ENCODE results near the gene CD59.
A peak's percentile ranks its signal among the peaks of the same experiment; 100 is the strongest.

The CD59 gene

GRCh38 chr11:33725496-33725895 is 10.7 kb downstream of the CD59 start:
- H3K4me3 ChIP-seq (ENCODE audit: low read depth, low read length) = no peak overlapping the region
- H3K36me3 ChIP-seq (ENCODE audit: control insufficient read depth, insufficient read depth, low read length) = peaks cover 14% of the 10 kb centered on the region; the same call in 1 of the 2 replicates
- H3K27ac ChIP-seq (ENCODE audit: low read depth, low read length) = no peak overlapping the region
- no peaks in the 10 kb centered on the region for H3K9me3 ChIP-seq (ENCODE audit: control insufficient read depth, insufficient read depth, low read length)
- H3K9ac ChIP-seq (ENCODE audit: low read depth, low read length) = no peak overlapping the region
- no peaks in the 10 kb centered on the region for H3K27me3 ChIP-seq (ENCODE audit: control insufficient read depth, insufficient read depth, low read length)
- peaks cover 4% of the 10 kb centered on the region; the same call in 1 of the 2 replicates for H3K4me1 ChIP-seq (ENCODE audit: control insufficient read depth, insufficient read depth, low read length)

GRCh38 chr11:33724644-33725035 is 11.6 kb downstream of the CD59 start:
- Histone ChIP-seq H3K4me3 (ENCODE audit: low read depth, low read length) (no peak overlapping the region), H3K36me3 (ENCODE audit: control insufficient read depth, insufficient read depth, low read length) (peaks cover 21% of the 10 kb centered on the region), H3K27ac (ENCODE audit: low read depth, low read length) (no peak overlapping the region), H3K4me1 (ENCODE audit: control insufficient read depth, insufficient read depth, low read length) (peaks cover 4% of the 10 kb centered on the region; the same call in 1 of the 2 replicates), H3K9me3 (ENCODE audit: control insufficient read depth, insufficient read depth, low read length) (no peaks in the 10 kb centered on the region), H3K9ac (ENCODE audit: low read depth, low read length) (no peak overlapping the region), H3K27me3 (ENCODE audit: control insufficient read depth, insufficient read depth, low read length) (no peaks in the 10 kb centered on the region)

DNA sequence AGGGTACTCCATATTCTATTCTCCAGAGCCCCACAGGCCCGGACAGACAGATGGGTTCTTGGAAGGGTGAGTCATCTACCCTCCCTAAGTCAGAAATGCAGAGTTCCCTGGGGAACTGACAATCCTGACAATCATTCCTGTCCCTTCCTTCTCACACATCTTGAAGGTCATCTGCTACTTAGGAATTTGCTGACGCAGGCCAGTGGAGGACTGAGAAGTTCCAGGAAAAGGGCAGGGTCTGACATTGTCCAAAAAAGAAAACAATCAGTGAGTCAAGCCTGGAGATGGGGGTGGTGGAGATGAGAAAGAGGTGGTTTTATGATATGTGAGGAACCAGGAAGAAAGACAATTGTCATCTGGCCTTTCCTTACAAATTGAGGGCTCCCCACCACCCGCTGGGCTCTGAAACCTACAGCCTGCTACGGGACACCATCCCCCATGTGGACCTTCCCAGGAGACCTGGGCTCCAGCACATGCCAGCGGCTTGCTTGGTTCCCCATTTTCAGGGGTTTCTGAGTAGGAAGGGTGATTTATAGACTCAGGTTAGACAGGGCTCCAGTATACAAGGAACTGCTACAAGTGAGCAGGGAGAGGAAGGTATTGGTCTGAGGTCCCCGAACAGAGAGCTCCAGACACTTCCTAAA is 12.9 kb downstream of the CD59 start:
- peak overlapping the region; percentile 51 for H3K27ac ChIP-seq (ENCODE audit: low read depth, low read length)
- no peaks in the 10 kb centered on the region for H3K27me3 ChIP-seq (ENCODE audit: control insufficient read depth, insufficient read depth, low read length)
- H3K9me3 ChIP-seq (ENCODE audit: control insufficient read depth, insufficient read depth, low read length) = no peaks in the 10 kb centered on the region
- peaks cover 4% of the 10 kb centered on the region; the same call in 1 of the 2 replicates for H3K4me1 ChIP-seq (ENCODE audit: control insufficient read depth, insufficient read depth, low read length)
- H3K9ac ChIP-seq (ENCODE audit: low read depth, low read length) = no peak overlapping the region
- H3K4me3 ChIP-seq (ENCODE audit: low read depth, low read length) = no peak overlapping the region
- H3K36me3 ChIP-seq (ENCODE audit: control insufficient read depth, insufficient read depth, low read length) = peaks cover 23% of the 10 kb centered on the region

DNA sequence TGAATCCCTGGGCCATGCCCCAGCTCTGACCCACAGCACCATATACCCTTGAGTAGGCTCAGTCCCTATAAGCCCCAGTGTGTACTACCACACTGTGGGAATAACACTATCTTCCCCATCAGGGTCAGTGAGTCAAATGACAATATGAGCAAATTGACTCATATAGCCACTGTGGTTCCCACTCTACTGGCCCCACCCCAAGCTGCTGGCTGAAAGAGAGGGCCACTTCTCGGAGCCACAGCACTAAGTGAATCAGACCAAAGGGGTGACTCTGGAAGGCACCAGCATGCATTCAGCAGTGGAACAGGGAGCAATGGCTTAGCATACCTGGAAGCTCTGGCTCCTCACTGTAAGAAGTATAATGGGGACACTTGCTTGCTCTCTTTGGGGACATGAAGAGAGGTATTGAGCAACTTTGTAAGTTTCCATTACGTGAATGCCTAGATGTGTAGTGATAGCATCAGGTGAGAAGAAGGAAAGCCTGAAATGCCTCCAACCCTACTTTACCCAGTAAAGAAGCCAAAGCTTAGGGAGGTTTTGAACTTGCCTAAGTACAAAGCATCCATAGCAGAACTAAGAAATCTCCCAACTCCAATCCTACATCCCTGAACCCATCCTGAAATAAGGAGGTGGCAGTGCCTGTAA is 13.5 kb downstream of the CD59 start:
- H3K4me3 ChIP-seq (ENCODE audit: low read depth, low read length) = no peak overlapping the region
- no peaks in the 10 kb centered on the region for H3K27me3 ChIP-seq (ENCODE audit: control insufficient read depth, insufficient read depth, low read length)
- H3K36me3 ChIP-seq (ENCODE audit: control insufficient read depth, insufficient read depth, low read length) = peaks cover 26% of the 10 kb centered on the region
- H3K4me1 ChIP-seq (ENCODE audit: control insufficient read depth, insufficient read depth, low read length) = peaks cover 4% of the 10 kb centered on the region; the same call in 1 of the 2 replicates
- H3K9me3 ChIP-seq (ENCODE audit: control insufficient read depth, insufficient read depth, low read length) = no peaks in the 10 kb centered on the region
- peak overlapping the region; percentile 49 for H3K27ac ChIP-seq (ENCODE audit: low read depth, low read length)
- H3K9ac ChIP-seq (ENCODE audit: low read depth, low read length) = no peak overlapping the region

DNA sequence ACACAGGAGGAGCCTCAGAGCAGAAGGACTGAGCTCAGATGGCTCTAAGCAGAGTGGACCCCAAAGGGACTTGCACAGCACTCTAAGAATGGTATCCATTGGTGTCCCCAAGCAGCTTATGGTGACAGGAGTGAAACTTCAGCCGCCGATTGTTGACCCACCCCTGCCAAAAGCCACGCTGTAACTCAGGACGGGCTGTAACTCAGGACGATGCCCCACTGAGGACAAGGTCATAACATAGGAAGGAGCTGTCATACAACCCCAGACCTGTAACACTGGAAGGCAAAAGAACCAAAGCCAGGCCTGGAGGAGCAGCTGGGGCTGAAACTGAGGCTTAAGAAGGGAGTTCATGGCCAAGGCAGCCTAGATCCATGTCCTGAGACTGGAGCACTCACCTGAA is 14.2 kb downstream of the CD59 start:
- peaks cover 4% of the 10 kb centered on the region; the same call in 1 of the 2 replicates for H3K4me1 ChIP-seq (ENCODE audit: control insufficient read depth, insufficient read depth, low read length)
- H3K36me3 ChIP-seq (ENCODE audit: control insufficient read depth, insufficient read depth, low read length) = peaks cover 30% of the 10 kb centered on the region

DNA sequence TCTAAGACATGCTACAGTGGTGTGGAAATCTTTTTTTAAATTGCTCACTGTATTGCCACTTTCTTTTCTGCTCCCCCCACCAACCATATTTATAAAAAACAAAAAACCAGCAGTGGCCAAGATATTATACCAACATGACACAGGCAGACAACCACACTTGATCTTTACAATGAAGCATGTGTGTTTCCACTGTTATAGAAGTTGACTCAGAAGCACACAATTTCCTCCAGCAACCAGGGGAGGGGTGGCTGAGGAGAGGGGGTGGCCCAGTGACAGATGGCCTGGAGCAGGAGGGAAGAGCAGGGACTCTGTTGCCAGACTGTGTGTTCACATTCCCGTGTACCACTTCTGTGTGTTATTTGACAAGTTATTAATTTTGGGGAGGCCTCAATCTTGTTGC is 14.8 kb downstream of the CD59 start:
- Histone ChIP-seq H3K4me1 (ENCODE audit: control insufficient read depth, insufficient read depth, low read length) (peaks cover 4% of the 10 kb centered on the region; the same call in 1 of the 2 replicates), H3K4me3 (ENCODE audit: low read depth, low read length) (no peak overlapping the region), H3K9ac (ENCODE audit: low read depth, low read length) (no peak overlapping the region), H3K36me3 (ENCODE audit: control insufficient read depth, insufficient read depth, low read length) (peaks cover 35% of the 10 kb centered on the region), H3K27ac (ENCODE audit: low read depth, low read length) (no peak overlapping the region), H3K9me3 (ENCODE audit: control insufficient read depth, insufficient read depth, low read length) (no peaks in the 10 kb centered on the region), H3K27me3 (ENCODE audit: control insufficient read depth, insufficient read depth, low read length) (no peaks in the 10 kb centered on the region)

More for the DNA sequence above, 14.2 kb downstream of the CD59 start:
- no peaks in the 10 kb centered on the region for H3K27me3 ChIP-seq (ENCODE audit: control insufficient read depth, insufficient read depth, low read length)
- no peaks in the 10 kb centered on the region for H3K9me3 ChIP-seq (ENCODE audit: control insufficient read depth, insufficient read depth, low read length)
- no peak overlapping the region for H3K27ac ChIP-seq (ENCODE audit: low read depth, low read length)
- H3K9ac ChIP-seq (ENCODE audit: low read depth, low read length) = no peak overlapping the region
- no peak overlapping the region for H3K4me3 ChIP-seq (ENCODE audit: low read depth, low read length)

DNA sequence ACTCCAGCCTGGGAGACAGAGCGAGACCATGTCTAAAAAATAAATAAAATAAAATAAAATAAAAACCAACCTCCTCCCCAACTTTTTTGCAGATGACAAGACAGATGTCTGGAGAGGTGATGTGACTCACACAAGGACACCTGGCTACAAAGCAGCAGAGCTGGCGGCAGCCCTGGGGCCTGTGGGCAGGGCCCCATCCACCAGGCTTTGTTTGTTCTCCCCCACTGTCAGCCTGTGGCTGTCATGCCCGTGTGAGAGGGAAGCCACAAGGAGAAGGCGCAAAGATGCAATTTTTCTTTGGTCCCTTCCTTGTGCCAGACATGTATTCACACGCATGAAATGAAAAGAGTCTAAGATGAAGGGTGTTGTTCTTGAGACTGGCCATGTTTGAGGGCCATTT is 16.6 kb downstream of the CD59 start:
- Histone ChIP-seq H3K4me1 (ENCODE audit: control insufficient read depth, insufficient read depth, low read length) (peaks cover 4% of the 10 kb centered on the region; the same call in 1 of the 2 replicates), H3K36me3 (ENCODE audit: control insufficient read depth, insufficient read depth, low read length) (peaks cover 45% of the 10 kb centered on the region), H3K4me3 (ENCODE audit: low read depth, low read length) (no peak overlapping the region), H3K9ac (ENCODE audit: low read depth, low read length) (no peak overlapping the region), H3K9me3 (ENCODE audit: control insufficient read depth, insufficient read depth, low read length) (no peaks in the 10 kb centered on the region), H3K27ac (ENCODE audit: low read depth, low read length) (no peak overlapping the region), H3K27me3 (ENCODE audit: control insufficient read depth, insufficient read depth, low read length) (no peaks in the 10 kb centered on the region)

- H3K9ac ChIP-seq (ENCODE audit: low read depth, low read length) = no peak overlapping the region
- no peaks in the 10 kb centered on the region for H3K9me3 ChIP-seq (ENCODE audit: control insufficient read depth, insufficient read depth, low read length)
- no peak overlapping the region for H3K27ac ChIP-seq (ENCODE audit: low read depth, low read length)
- H3K4me3 ChIP-seq (ENCODE audit: low read depth, low read length) = no peak overlapping the region
- peaks cover 54% of the 10 kb centered on the region for H3K36me3 ChIP-seq (ENCODE audit: control insufficient read depth, insufficient read depth, low read length)
- H3K4me1 ChIP-seq (ENCODE audit: control insufficient read depth, insufficient read depth, low read length) = peaks cover 3% of the 10 kb centered on the region; the same call in 1 of the 2 replicates
- no peaks in the 10 kb centered on the region for H3K27me3 ChIP-seq (ENCODE audit: control insufficient read depth, insufficient read depth, low read length)
Measured at GRCh38 chr11:33718440-33718839, 17.8 kb downstream of the CD59 start.

DNA sequence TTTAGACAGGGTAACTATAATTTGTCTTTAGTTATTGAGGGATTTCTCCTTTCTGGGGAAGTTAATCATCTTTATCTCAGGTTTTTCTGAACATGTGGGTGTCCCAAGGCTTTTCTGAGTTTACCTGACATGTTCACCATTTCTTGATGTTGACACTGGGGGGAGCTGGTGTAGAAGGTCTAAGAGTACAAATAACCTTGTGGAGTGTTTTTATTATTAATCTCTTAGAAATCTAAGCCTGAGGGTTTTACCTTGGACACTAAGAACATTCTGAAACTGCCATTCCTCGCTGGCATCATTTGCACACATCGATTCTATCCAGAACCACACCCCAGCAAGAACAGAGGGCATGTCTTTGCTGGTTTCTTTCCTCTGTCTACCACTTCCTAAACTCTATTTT is 20.0 kb downstream of the CD59 start:
- peaks cover 51% of the 10 kb centered on the region for H3K36me3 ChIP-seq (ENCODE audit: control insufficient read depth, insufficient read depth, low read length)

GRCh38 chr11:33713856-33714398 is 22.3 kb downstream of the CD59 start:
- Histone ChIP-seq H3K36me3 (ENCODE audit: control insufficient read depth, insufficient read depth, low read length) (peaks cover 53% of the 10 kb centered on the region), H3K4me3 (ENCODE audit: low read depth, low read length) (no peak overlapping the region), H3K4me1 (ENCODE audit: control insufficient read depth, insufficient read depth, low read length) (no peaks in the 10 kb centered on the region), H3K9ac (ENCODE audit: low read depth, low read length) (no peak overlapping the region), H3K27ac (ENCODE audit: low read depth, low read length) (no peak overlapping the region), H3K9me3 (ENCODE audit: control insufficient read depth, insufficient read depth, low read length) (no peaks in the 10 kb centered on the region), H3K27me3 (ENCODE audit: control insufficient read depth, insufficient read depth, low read length) (no peaks in the 10 kb centered on the region)

More for the DNA sequence above, 20.0 kb downstream of the CD59 start:
- H3K27me3 ChIP-seq (ENCODE audit: control insufficient read depth, insufficient read depth, low read length) = no peaks in the 10 kb centered on the region
- H3K27ac ChIP-seq (ENCODE audit: low read depth, low read length) = no peak overlapping the region
- H3K9ac ChIP-seq (ENCODE audit: low read depth, low read length) = no peak overlapping the region
- H3K9me3 ChIP-seq (ENCODE audit: control insufficient read depth, insufficient read depth, low read length) = no peaks in the 10 kb centered on the region
- no peak overlapping the region for H3K4me3 ChIP-seq (ENCODE audit: low read depth, low read length)
- no peaks in the 10 kb centered on the region for H3K4me1 ChIP-seq (ENCODE audit: control insufficient read depth, insufficient read depth, low read length)

Measured in HUES48 (cell line).